Cardiac muscle cell (in vitro differentiated cells and primary cell): ENCODE data around the gene ACAT2. TPM values are rescaled to one million over a fixed set of nuclear protein-coding genes. Genes with fewer than 3 reads are reported as not detected.
"Not testable (repeated sequence)": the region's sequence is repeated elsewhere in the genome, so short reads cannot be mapped to it uniquely, and the experiment has no call there.

Source experiments
- DNase-seq, 2 donors: peaks; one replicate each; pipeline versions ENCODE4 v3.0.0 to v3.0.0-alpha.2; 2010 to 2017; ENCODE audit warnings: low read depth in 1 of 2, low spot score in 1 of 2
- H3K27ac ChIP-seq: fragments of 200-600 bp; sonication (generic); 2 replicates; pipeline ENCODE4 v1.5.1; 2016
- H3K27me3 ChIP-seq: fragments of 200-600 bp; sonication (generic); 2 replicates; pipeline ENCODE4 v1.6.0; 2016; ENCODE audit warnings: control low read depth
- H3K36me3 ChIP-seq: fragments of 200-600 bp; sonication (generic); 2 replicates; pipeline ENCODE4 v1.5.1; 2016; ENCODE audit warnings: control low read depth
- H3K4me1 ChIP-seq: fragments of 200-600 bp; sonication (generic); 2 replicates; pipeline ENCODE4 v1.8.1; 2017; ENCODE audit warnings: low read depth, mild to moderate bottlenecking, mixed run types
- H3K4me3 ChIP-seq: fragments of 200-600 bp; sonication (generic); 2 replicates; pipeline ENCODE4 v1.5.1; 2016; ENCODE audit warnings: mild to moderate bottlenecking
- H3K9me3 ChIP-seq: fragments of 200-600 bp; sonication (generic); 2 replicates; pipeline ENCODE4 v1.5.1; 2017; ENCODE audit warnings: low read depth, mild to moderate bottlenecking, control low read depth
- polyA plus RNA-seq: library from polyadenylated mRNA; unstranded; fragments of >200 nt; fragmentation: Nextera tagmentation; extraction: Ambion mirVana; gene quantifications from 2 replicates; pipeline ENCODE4 v1.2.1, GENCODE V29; 2016
- total RNA-seq: library from RNA; depleted of rRNA; stranded (reverse); fragments of >200 nt; gene quantifications from 2 replicates; pipeline ENCODE4 v1.2.3, GENCODE V29; 2016
- TF ChIP-seq, protein P1 (sequence below): IDR thresholded peaks from 2 replicates; pipeline ENCODE4 v1.5.1; 2012; ENCODE audit warnings: low read depth, mild to moderate bottlenecking, low read length

ACAT2 gene
- total and polyA plus RNA-seq, 2 experiments from 2014 or later: 14.2 to 179 TPM

DNA sequence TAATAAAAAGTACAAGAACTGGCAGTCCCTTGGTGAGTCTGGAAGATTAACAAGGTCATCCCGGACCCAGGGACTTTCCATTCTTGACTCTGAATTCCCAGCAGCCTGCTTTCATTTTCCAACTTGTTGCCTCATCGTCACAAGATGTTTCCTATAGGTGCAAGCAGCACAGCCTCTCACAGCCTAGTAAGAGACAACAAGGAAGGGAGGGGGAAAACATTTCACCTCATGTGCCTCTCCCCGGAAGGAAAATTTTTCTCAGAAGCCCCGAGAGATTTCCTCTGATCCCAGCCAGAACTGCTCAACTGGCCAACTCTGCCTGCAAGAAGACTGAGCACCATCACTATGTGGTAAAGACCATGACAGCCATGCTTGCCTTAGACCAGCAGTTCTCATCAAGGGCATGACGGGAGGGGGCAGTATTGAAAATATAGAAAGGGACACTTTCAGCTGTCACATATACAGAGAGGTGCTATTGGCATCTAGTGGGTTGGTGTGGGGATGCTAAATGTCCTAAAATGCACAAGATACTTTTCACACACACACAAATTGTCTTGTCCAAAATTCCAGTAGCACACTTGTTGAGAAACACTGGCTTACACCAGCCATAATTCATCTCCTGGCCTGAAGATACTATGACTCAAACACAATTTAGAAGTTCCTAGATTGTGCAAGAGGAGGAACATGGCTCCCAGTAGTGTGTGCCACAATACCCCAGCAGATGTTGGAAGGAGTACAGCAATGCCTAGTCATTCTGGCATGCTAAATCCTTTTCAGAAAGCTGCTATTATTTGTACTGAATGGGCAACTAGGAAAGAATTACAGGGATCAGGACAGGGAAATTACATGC is 45.4 kb upstream of the ACAT2 start:
- peak in 1 of 2 donors; percentile 97 for DNase-seq

DNA sequence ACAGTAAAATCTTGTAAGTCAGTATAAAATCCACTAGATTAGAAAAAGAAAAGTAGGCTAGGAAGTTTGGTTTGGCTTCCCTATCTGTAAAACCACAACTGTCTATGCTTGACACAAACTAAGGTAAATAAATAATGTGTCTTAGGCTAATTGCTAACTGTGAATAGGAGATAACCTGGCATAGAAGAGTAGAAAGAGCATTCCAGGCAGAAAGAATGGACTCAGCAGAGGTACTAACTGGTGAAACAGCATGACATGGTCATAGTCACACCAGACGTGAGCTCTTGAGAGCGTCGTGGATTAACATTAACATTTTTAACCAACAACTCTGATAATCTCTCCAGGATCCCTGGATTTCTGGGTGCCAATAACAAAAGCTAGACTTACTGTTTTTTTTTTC is 43.2 kb upstream of the ACAT2 start:
- no peak overlapping the region for H3K4me3 ChIP-seq
- H3K27ac ChIP-seq: no peak overlapping the region
- H3K36me3 ChIP-seq: no peaks in the 10 kb centered on the region
- H3K27me3 ChIP-seq: no peaks in the 10 kb centered on the region
- no peak for DNase-seq
- TF ChIP-seq, protein P1, sequence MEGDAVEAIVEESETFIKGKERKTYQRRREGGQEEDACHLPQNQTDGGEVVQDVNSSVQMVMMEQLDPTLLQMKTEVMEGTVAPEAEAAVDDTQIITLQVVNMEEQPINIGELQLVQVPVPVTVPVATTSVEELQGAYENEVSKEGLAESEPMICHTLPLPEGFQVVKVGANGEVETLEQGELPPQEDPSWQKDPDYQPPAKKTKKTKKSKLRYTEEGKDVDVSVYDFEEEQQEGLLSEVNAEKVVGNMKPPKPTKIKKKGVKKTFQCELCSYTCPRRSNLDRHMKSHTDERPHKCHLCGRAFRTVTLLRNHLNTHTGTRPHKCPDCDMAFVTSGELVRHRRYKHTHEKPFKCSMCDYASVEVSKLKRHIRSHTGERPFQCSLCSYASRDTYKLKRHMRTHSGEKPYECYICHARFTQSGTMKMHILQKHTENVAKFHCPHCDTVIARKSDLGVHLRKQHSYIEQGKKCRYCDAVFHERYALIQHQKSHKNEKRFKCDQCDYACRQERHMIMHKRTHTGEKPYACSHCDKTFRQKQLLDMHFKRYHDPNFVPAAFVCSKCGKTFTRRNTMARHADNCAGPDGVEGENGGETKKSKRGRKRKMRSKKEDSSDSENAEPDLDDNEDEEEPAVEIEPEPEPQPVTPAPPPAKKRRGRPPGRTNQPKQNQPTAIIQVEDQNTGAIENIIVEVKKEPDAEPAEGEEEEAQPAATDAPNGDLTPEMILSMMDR: no peak
- H3K9me3 ChIP-seq: no peaks in the 10 kb centered on the region
- no peaks in the 10 kb centered on the region for H3K4me1 ChIP-seq

More for the DNA sequence above, 45.4 kb upstream of the ACAT2 start:
- TF ChIP-seq, protein P1: no peak
- H3K27ac ChIP-seq: no peak overlapping the region
- no peaks in the 10 kb centered on the region for H3K36me3 ChIP-seq
- H3K27me3 ChIP-seq: no peaks in the 10 kb centered on the region
- H3K4me1 ChIP-seq: no peaks in the 10 kb centered on the region
- H3K4me3 ChIP-seq: no peak overlapping the region
- H3K9me3 ChIP-seq: no peaks in the 10 kb centered on the region

DNA sequence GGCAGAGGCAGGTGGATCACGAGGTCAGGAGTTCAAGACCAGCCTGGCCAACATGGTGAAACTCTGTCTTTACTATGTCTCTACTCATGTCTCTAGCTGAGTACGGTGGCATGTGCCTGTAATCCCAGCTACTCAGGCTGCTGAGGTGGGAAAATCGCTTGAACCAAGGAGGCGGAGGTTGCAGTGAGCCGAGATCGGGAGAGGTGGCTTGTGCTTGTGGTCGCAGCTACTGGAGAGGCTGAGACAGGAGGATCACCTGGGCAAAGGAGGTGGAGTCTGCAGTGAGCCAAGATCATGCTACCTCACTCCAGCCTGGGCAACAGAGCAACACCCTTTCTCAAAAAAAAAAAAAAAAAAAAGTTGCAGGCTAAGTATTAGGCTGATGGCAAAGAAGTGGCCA is 42.6 kb upstream of the ACAT2 start:
- no peak overlapping the region for H3K4me3 ChIP-seq
- H3K36me3 ChIP-seq: no peaks in the 10 kb centered on the region
- H3K27ac ChIP-seq: no peak overlapping the region
- H3K27me3 ChIP-seq: no peaks in the 10 kb centered on the region
- TF ChIP-seq, protein P1: no peak
- no peak for DNase-seq
- no peaks in the 10 kb centered on the region for H3K9me3 ChIP-seq
- no peaks in the 10 kb centered on the region for H3K4me1 ChIP-seq

DNA sequence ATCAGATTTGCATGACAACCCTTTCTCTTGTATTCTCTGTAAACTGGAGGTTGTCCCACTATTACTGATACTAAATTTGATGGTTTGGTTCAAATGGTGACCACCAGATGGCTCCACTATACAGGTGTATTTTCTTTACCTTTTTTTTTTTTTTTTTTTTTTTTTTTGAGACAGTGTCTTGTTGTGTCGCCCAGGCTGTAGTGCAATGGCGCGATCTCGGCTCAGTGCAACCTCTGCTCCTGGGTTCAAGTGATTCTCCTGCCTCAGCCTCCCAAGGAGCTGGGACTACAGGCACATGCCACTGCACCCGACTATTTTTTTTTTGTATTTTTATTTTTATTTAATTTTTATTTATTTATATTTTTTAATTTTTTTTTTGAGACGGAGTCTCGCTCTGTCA is 41.1 kb upstream of the ACAT2 start:
- Histone ChIP-seq H3K4me3 (no peak overlapping the region), H3K9me3 (no peaks in the 10 kb centered on the region)

DNA sequence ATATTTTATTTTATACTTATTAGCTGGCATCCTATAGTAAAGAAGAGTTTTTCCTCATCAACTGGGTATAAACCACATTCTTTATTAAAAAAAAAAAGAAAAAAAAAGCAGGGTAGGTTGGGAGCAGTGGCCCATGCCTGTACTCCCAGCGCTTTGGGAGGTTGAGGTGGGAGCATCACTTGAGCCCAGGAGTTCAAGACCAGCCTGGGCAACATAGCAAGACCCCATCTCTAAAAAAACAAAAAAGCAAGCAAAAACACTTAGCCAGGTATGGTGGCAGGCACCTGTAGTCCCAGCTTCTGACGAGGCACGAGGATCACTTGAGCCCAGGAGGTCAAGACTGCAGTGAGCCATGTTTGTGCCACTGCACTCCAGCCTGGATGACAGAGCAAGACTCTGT is 39.9 kb upstream of the ACAT2 start:
- not testable (repeated sequence) for H3K27ac ChIP-seq, H3K27me3 ChIP-seq, H3K9me3 ChIP-seq, H3K4me3 ChIP-seq, DNase-seq, H3K36me3 ChIP-seq, H3K4me1 ChIP-seq

More for the DNA sequence above, 41.1 kb upstream of the ACAT2 start:
- TF ChIP-seq, protein P1: peak; percentile 36
- no peak overlapping the region for H3K27ac ChIP-seq
- H3K4me1 ChIP-seq: peaks cover under 1% of the 10 kb centered on the region
- no peaks in the 10 kb centered on the region for H3K36me3 ChIP-seq
- peak; percentile 34 to 44 for DNase-seq
- H3K27me3 ChIP-seq: no peaks in the 10 kb centered on the region

DNA sequence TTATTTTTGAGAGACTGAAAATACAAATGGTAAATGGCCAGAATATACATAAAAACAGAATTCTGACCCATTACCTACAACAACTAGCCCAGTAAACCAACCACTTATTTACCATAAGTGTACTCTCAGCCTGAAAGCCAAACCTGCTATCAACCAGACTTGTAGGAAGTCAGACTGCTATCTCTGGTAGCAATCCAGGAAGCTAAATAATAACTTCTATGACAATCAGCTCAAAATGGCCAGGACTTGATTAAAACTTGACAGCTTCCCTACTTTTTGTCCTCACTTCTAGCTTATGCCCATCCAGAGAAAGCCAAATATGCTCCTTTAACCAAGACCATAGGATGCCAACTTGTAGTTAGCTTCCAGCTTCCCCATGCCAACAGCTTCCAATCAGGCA is 39.2 kb upstream of the ACAT2 start:
- no peaks in the 10 kb centered on the region for H3K27me3 ChIP-seq

More for the DNA sequence above, 39.2 kb upstream of the ACAT2 start:
- H3K4me1 ChIP-seq: peaks cover 4% of the 10 kb centered on the region
- H3K9me3 ChIP-seq: no peaks in the 10 kb centered on the region
- no peak overlapping the region for H3K4me3 ChIP-seq
- TF ChIP-seq, protein P1: no peak
- H3K27ac ChIP-seq: no peak overlapping the region
- no peak for DNase-seq
- no peaks in the 10 kb centered on the region for H3K36me3 ChIP-seq
